ENCODE data around the gene COPG1. TPM values are rescaled to one million over a fixed set of nuclear protein-coding genes. Genes with fewer than 3 reads are reported as not detected.

Gene COPG1
- total and polyA plus RNA-seq, 2 of the 13 experiments (the other 11 are each of a cell fraction or from before 2014, with no cell fraction given): 98.6 to 166 TPM

DNA sequence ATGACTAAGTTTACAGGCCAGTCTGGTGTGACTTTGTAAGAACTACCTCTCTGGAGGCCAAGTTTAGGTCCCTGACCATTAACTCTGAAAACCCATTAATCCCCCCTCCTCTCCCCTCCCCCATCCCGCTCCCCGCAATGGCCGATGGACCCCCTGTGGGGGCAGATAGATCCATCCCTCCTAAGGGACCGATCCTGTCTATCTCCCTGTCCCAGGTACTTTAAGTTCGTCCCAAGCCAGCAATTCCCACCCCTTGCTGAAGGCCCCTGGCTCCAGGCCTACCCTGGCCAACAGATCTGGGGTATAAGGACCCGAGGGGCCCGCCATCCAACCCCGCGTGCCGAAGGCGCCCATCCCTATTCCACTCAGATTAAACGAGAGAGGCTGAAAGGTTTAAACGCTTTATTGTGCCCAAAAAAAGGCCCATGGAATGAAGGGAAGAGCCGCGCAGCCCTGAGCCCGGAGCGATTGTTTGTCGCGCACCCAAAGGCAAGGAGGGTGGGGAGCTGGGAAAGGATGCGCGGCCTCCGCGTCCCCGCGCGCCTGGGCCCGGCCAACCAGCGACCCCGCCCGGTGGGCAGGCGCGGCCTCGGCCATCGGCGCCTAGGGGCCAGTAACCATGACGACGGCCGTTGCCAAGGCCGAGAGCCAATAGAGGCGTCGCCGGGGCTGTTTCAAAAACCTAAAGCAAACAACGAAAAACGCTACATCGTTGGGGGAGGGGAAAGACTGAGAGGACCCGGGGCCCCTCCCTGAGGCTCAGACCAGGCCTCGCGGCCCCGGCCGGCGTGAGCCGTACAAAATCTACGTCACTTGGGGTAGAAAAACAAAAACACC is 65.2 kb downstream of the COPG1 start (continued):
- no peak for TF ChIP-seq SNAI1 (CRISPR knock-in tag; IDR thresholded peaks at IDR 0.05; ENCODE audit: borderline replicate concordance)
- peak; percentile 86; the same call in 1 of the 2 replicates for TF ChIP-seq SAFB2 (CRISPR knock-in tag; IDR thresholded peaks at IDR 0.05; ENCODE audit: borderline replicate concordance, low read depth)
- TF ChIP-seq ZSCAN12 (CRISPR knock-in tag; IDR thresholded peaks at IDR 0.05): no peak
- peak; percentile 62 for TF ChIP-seq SALL1 (CRISPR knock-in tag; IDR thresholded peaks at IDR 0.05)
- TF ChIP-seq, protein P1, sequence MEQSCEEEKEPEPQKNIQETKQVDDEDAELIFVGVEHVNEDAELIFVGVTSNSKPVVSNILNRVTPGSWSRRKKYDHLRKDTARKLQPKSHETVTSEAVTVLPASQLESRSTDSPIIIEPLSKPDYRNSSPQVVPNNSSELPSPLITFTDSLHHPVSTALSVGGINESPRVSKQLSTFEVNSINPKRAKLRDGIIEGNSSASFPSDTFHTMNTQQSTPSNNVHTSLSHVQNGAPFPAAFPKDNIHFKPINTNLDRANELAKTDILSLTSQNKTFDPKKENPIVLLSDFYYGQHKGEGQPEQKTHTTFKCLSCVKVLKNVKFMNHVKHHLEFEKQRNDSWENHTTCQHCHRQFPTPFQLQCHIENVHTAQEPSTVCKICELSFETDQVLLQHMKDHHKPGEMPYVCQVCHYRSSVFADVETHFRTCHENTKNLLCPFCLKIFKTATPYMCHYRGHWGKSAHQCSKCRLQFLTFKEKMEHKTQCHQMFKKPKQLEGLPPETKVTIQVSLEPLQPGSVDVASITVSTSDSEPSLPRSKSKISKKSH (CRISPR knock-in tag; IDR thresholded peaks at IDR 0.05; ENCODE audit: borderline replicate concordance): no peak
- TF ChIP-seq, protein P2, sequence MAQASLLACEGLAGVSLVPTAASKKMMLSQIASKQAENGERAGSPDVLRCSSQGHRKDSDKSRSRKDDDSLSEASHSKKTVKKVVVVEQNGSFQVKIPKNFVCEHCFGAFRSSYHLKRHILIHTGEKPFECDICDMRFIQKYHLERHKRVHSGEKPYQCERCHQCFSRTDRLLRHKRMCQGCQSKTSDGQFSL (CRISPR knock-in tag; IDR thresholded peaks at IDR 0.05): no peak
- TF ChIP-seq SOX5 (CRISPR knock-in tag; IDR thresholded peaks at IDR 0.05; ENCODE audit: borderline replicate concordance): no peak
- no peak for TF ChIP-seq NBN (conservative IDR thresholded peaks at IDR 0.05)
- TF ChIP-seq ZNF749 (CRISPR knock-in tag; IDR thresholded peaks at IDR 0.05; ENCODE audit: borderline replicate concordance): no peak
- TF ChIP-seq EZH2 (conservative IDR thresholded peaks at IDR 0.05; ENCODE audit: low read depth, low read length): no peak
- no peak for TF ChIP-seq RELA (CRISPR knock-in tag; IDR thresholded peaks at IDR 0.05)
- TF ChIP-seq XRCC5 (optimal IDR thresholded peaks at IDR 0.05; ENCODE audit: low read length): peak; percentile 39
- TF ChIP-seq, protein P3, sequence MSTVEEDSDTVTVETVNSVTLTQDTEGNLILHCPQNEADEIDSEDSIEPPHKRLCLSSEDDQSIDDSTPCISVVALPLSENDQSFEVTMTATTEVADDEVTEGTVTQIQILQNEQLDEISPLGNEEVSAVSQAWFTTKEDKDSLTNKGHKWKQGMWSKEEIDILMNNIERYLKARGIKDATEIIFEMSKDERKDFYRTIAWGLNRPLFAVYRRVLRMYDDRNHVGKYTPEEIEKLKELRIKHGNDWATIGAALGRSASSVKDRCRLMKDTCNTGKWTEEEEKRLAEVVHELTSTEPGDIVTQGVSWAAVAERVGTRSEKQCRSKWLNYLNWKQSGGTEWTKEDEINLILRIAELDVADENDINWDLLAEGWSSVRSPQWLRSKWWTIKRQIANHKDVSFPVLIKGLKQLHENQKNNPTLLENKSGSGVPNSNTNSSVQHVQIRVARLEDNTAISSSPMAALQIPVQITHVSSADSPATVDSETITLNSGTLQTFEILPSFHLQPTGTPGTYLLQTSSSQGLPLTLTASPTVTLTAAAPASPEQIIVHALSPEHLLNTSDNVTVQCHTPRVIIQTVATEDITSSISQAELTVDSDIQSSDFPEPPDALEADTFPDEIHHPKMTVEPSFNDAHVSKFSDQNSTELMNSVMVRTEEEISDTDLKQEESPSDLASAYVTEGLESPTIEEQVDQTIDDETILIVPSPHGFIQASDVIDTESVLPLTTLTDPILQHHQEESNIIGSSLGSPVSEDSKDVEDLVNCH (CRISPR knock-in tag; IDR thresholded peaks at IDR 0.05): no peak
- TF ChIP-seq REXO4 (CRISPR knock-in tag; IDR thresholded peaks at IDR 0.05; ENCODE audit: borderline replicate concordance): no peak
- peak; percentile 39; the same call in 1 of the 2 replicates for TF ChIP-seq PHF8 (CRISPR knock-in tag; IDR thresholded peaks at IDR 0.05)
- no peak for TF ChIP-seq ZNF703 (CRISPR knock-in tag; IDR thresholded peaks at IDR 0.05; ENCODE audit: borderline replicate concordance)
- peak; percentile 56; the same call in 1 of the 2 replicates for TF ChIP-seq MED1 (CRISPR knock-in tag; IDR thresholded peaks at IDR 0.05)
- TF ChIP-seq THAP11 (CRISPR knock-in tag; IDR thresholded peaks at IDR 0.05): peak; percentile 36
- no peak for TF ChIP-seq HNRNPH1 (optimal IDR thresholded peaks at IDR 0.05; ENCODE audit: low read depth, low read length)
- no peak for TF ChIP-seq DR1 (CRISPR knock-in tag; IDR thresholded peaks at IDR 0.05)
- TF ChIP-seq, protein P4, sequence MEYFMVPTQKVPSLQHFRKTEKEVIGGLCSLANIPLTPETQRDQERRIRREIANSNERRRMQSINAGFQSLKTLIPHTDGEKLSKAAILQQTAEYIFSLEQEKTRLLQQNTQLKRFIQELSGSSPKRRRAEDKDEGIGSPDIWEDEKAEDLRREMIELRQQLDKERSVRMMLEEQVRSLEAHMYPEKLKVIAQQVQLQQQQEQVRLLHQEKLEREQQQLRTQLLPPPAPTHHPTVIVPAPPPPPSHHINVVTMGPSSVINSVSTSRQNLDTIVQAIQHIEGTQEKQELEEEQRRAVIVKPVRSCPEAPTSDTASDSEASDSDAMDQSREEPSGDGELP (IDR thresholded peaks at IDR 0.05; ENCODE audit: borderline replicate concordance, low read depth): no peak
- no peak for TF ChIP-seq CBX5 (CRISPR knock-in tag; IDR thresholded peaks at IDR 0.05; ENCODE audit: borderline replicate concordance)
- TF ChIP-seq ZNF20 (CRISPR knock-in tag; IDR thresholded peaks at IDR 0.05): no peak
- no peak for TF ChIP-seq NR2F6 (IDR thresholded peaks at IDR 0.05)
- peak; percentile 15; the same call in 1 of the 2 replicates for TF ChIP-seq NR2F6 (CRISPR knock-in tag; IDR thresholded peaks at IDR 0.05)
